Heart left ventricle (tissue), 16 donors: ENCODE results near the gene SIX1. TPM values are rescaled to one million over a fixed set of nuclear protein-coding genes. Genes with fewer than 3 reads are reported as not detected.

Experiments
- ATAC-seq, 4 donors: fragments of 200-7000 bp; cut with Tn5 transposase; one replicate each; pipeline ENCODE4 v1.9.1; 2020 to 2022; ENCODE audit warnings: moderate library complexity in 4 of 4, mild to moderate bottlenecking in 3 of 4, moderate number of reproducible peaks in 1 of 4
- DNase-seq, 5 donors: peaks; one replicate each; pipeline ENCODE4 v3.0.0-alpha.2; 2020
- H3K27ac ChIP-seq, 12 donors: fragments of 200-600 bp; sonication (generic) in 4 of 12; one replicate each; pipeline versions ENCODE4 v1.5.0 to v1.8.0; 2016 to 2022; ENCODE audit warnings: mild to moderate bottlenecking in 2 of 12
- H3K27me3 ChIP-seq, 9 donors: fragments of 200-600 bp; sonication (generic) in 2 of 9; one replicate each; pipeline versions ENCODE4 v1.5.1 to v1.8.0; 2016 to 2022; ENCODE audit warnings: mild to moderate bottlenecking in 3 of 9
- H3K36me3 ChIP-seq, 9 donors: fragments of 200-600 bp; sonication (generic) in 2 of 9; one replicate each; pipeline versions ENCODE4 v1.5.0 to v1.8.0; 2018 to 2022; ENCODE audit warnings: mild to moderate bottlenecking in 2 of 9
- H3K4me1 ChIP-seq, 12 donors: fragments of 200-600 bp; sonication (generic) in 4 of 12; one replicate each; pipeline versions ENCODE4 v1.5.0 to v1.8.0; 2016 to 2022; ENCODE audit warnings: mild to moderate bottlenecking in 3 of 12
- H3K4me3 ChIP-seq, 12 donors: fragments of 200-600 bp; sonication (generic) in 4 of 12; one replicate each; pipeline versions ENCODE4 v1.5.0 to v1.8.0; 2017 to 2022; ENCODE audit warnings: mild to moderate bottlenecking in 9 of 12, moderate library complexity in 4 of 12
- H3K9me3 ChIP-seq, 12 donors: fragments of 200-600 bp; sonication (generic) in 4 of 12; one replicate each; pipeline versions ENCODE4 v1.5.0 to v1.8.0; 2016 to 2022; ENCODE audit warnings: mild to moderate bottlenecking in 1 of 12
- CTCF ChIP-seq, 12 donors: fragments of 200-600 bp; sonication (generic) in 4 of 12; IDR thresholded peaks; one replicate each; pipeline versions ENCODE4 v1.5.0 to v1.8.0; 2018 to 2022; ENCODE audit warnings: antibody characterized with exemption in 12 of 12, mild to moderate bottlenecking in 5 of 12
- POLR2A ChIP-seq, 2 donors: fragments of 450-650 bp; IDR thresholded peaks; one replicate each; pipeline ENCODE4 v1.6.1; 2017; ENCODE audit warnings: antibody characterized with exemption in 2 of 2, mild to moderate bottlenecking in 2 of 2, moderate library complexity in 2 of 2
- WGBS, 4 donors: extraction: QIAGEN DNeasy Blood & Tissue Kit in 2 of 4; methylation state at CpG; one replicate each; pipeline versions ENCODE4 v1.1.5 to v1.1.7; 2013 to 2018; 5-methylcytosine and 5-hydroxymethylcytosine counted together
- intact Hi-C, 10 donors: fragments of 100-400 bp; cut with DNase I; formaldehyde crosslinking; loops; one replicate each; pipeline versions ENCODE4 v1.11.1 to v1.14.2; 2022
- polyA plus RNA-seq, 2 donors: library from polyadenylated mRNA; stranded (reverse); fragments of 200-250 nt; gene quantifications; one replicate each; pipeline ENCODE4 v1.2.3, GENCODE V29; 2013
- total RNA-seq, 9 donors: library from RNA; depleted of rRNA in 2 of 9; stranded (reverse); fragments of >200 nt in 2 of 9; fragmentation: NEBNext Ultra II Directional in 3 of 9; extraction: Animal tissue kit (Norgen Biotek cat#: 25700) in 3 of 9; gene quantifications; one replicate each; pipeline versions ENCODE4 v1.1.0 to v1.2.4, GENCODE V29; 2016 to 2023
- donor health status: ischemic (EF 13 %, LVEDD 7.1; RV severe dilation, severe dysfunction).
- donor health status: healthy with polysubstance abuse.
- donor health status: DM: no; HTN: yes; CAD: no.
- donor health status: DM: no; HTN: no; CAD: no.
- donor health status: ischemic (EF 25% LVEDD 6.9; RV normal size, moderate dysfunction).
- donor health status: ischemic (EF 25% LVEDD 5.7; RV mildly dilated, moderate dysfunction).
- donor health status: healthy.
- donor health status: DM: yes; HTN: yes; CAD: no.
- donor health status: ischemic (EF 35%, LVEDD 5.7; RV mildly dilated, moderate dysfunction).
- donor health status: nonischemic (EF 11% LVEDD 7.7; RV severe dilation, severe dysfunction).
- donor health status: DM: yes; HTN: yes; CAD: no.
- donor health status: PGD.
- donor health status: ischemic (EF 29% LVEDD 5.4; RV normal size, mild dysfunction).
- donor health status: nonischemic (EF 23%, LVEDD 6.1; RV moderate dilation, normal function).

Gene SIX1
- total and polyA plus RNA-seq, 11 donors, result 0.19 to 0.27 (median 0.25) TPM; not detected in 8

DNA sequence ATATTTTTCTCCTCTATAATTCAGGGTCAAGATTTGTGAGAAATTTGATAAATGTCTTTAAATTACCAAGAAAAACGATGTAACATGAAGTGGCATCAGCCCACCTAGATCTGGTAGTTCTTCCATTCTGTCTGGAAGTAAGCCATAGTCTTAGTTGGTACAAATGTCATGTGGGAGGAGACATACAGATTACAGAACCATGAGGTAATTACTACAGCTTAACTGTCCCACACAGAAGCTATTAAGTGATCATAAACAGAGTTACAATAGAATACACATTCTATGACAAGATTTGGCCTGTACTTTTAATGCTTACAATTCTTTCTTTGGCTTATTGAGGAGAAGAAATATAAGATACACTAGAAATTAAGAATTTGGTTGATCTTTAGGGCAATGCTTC lies 13.7 kb upstream of the SIX1 start:
- DNase-seq (no peak), ATAC-seq (no peak)
- no peak overlapping the region for H3K4me3 ChIP-seq
- H3K4me1 ChIP-seq, result peaks cover 0 to 3% (median under 1%) of the 10 kb centered on the region in 12 donors
- no peak overlapping the region for H3K27ac ChIP-seq
- H3K9me3 ChIP-seq, result no peaks in the 10 kb centered on the region
- 42 to 69% (median 59%) methylated on average over 1 of the region's 1 CpG for WGBS, 4 donors
- intact Hi-C loops, result no loop called here
- no peak for TF ChIP-seq POLR2A (IDR thresholded peaks at IDR 0.05)
- TF ChIP-seq CTCF (IDR thresholded peaks at IDR 0.05), result no peak
- H3K27me3 ChIP-seq, result peaks cover 17 to 72% (median 36%) of the 10 kb centered on the region in 9 donors
- no peaks in the 10 kb centered on the region for H3K36me3 ChIP-seq

GRCh38 chr14:60661721-60662120 lies 12.4 kb upstream of the SIX1 start:
- intact Hi-C loops, result no loop called here

GRCh38 chr14:60658909-60659585 lies 9.8 kb upstream of the SIX1 start:
- intact Hi-C loops, result loop anchor here in 4 of 10 donors (5.0 to 10.0 kb wide), 2 partner anchors 323 to 366 kb away; partner anchors contain the start of genes SLC38A6 (in 1 of the 4) and TRMT5 (in 1 of the 4)
- WGBS, 4 donors, result 33 to 56% (median 47%) methylated on average over 4 of the region's 4 CpGs
- no peak for ATAC-seq
- Histone ChIP-seq H3K9me3 (no peaks in the 10 kb centered on the region), H3K36me3 (no peaks in the 10 kb centered on the region), H3K27ac (no peak overlapping the region), H3K4me3 (no peak overlapping the region), H3K4me1 (peaks cover 2 to 32% (median 14%) of the 10 kb centered on the region in 12 donors), H3K27me3 (peaks cover 21 to 100% (median 76%) of the 10 kb centered on the region in 9 donors)
- no peak for DNase-seq
- TF ChIP-seq CTCF (IDR thresholded peaks at IDR 0.05) (no peak), POLR2A (IDR thresholded peaks at IDR 0.05) (no peak)

More at GRCh38 chr14:60661721-60662120, 12.4 kb upstream of the SIX1 start:
- Histone ChIP-seq H3K27ac (no peak overlapping the region), H3K4me1 (peaks cover 2 to 15% (median 9%) of the 10 kb centered on the region in 12 donors), H3K27me3 (peaks cover 17 to 84% (median 49%) of the 10 kb centered on the region in 9 donors), H3K4me3 (no peak overlapping the region), H3K9me3 (no peaks in the 10 kb centered on the region), H3K36me3 (no peaks in the 10 kb centered on the region)
- TF ChIP-seq POLR2A (IDR thresholded peaks at IDR 0.05), result no peak
- TF ChIP-seq CTCF (IDR thresholded peaks at IDR 0.05), result no peak
- DNase-seq (no peak), ATAC-seq (no peak)
- 69 to 85% (median 73%) methylated on average over 1 of the region's 1 CpG for WGBS, 4 donors

DNA sequence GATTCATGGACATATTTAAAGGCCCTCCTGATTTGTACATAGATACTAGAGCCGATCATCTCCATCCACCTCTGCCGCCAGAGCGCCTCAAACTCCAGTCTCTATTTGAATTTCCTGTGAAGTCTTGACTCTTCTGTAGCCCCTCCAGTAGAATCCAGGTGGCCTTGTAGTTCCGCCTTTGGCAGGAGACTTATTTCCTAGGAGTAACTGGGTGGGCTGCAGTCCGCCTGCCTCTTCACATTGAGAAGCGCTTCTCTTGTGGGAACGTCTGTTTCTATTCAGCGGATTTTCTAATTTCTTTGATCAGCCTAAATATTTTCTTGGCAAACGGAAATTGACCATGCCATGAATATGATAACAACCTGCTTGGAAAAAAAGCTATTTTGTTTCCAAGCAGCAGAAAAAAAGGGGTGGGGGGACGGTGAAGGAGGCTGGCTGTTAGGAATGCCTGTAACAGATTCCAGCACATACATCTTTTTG lies 9.0 kb upstream of the SIX1 start:
- peaks cover 2 to 34% (median 15%) of the 10 kb centered on the region in 12 donors for H3K4me1 ChIP-seq
- peaks cover 29 to 100% (median 84%) of the 10 kb centered on the region in 9 donors for H3K27me3 ChIP-seq
- intact Hi-C loops, result loop anchor here in 4 of 10 donors (5.0 to 10.0 kb wide), 2 partner anchors 324 to 367 kb away; partner anchors contain the start of genes SLC38A6 (in 1 of the 4) and TRMT5 (in 1 of the 4)
- H3K27ac ChIP-seq, result no peak overlapping the region
- no peaks in the 10 kb centered on the region for H3K36me3 ChIP-seq
- H3K9me3 ChIP-seq, result no peaks in the 10 kb centered on the region
- 14 to 30% (median 17%) methylated on average over 10 of the region's 10 CpGs for WGBS, 4 donors
- H3K4me3 ChIP-seq, result peak overlapping the region in 3 of 12 donors; percentile 50 to 71 (median 60)
- TF ChIP-seq CTCF (IDR thresholded peaks at IDR 0.05), result no peak
- DNase-seq (no peak), ATAC-seq (no peak)
